Osteoblast (primary cell): Measurements from ENCODE around the gene DEPDC4. TPM values are rescaled to one million over a fixed set of nuclear protein-coding genes. Genes with fewer than 3 reads are reported as not detected.
"Not testable (repeated sequence)": the region's sequence is repeated elsewhere in the genome, so short reads cannot be mapped to it uniquely, and the experiment has no call there.

ENCODE experiments used
- DNase-seq: peaks from one replicate; pipeline ENCODE4 v3.0.0; 2011; ENCODE audit warnings: low spot score, mixed read lengths; ENCODE audit not compliant: insufficient read length; ENCODE audit errors: missing footprints
- H2AFZ ChIP-seq: 2 replicates; pipeline ENCODE4 v1.6.0; 2011; ENCODE audit warnings: mild to moderate bottlenecking, low read length
- H3K27ac ChIP-seq: 2 replicates; pipeline ENCODE4 v1.5.1; 2011; ENCODE audit warnings: mild to moderate bottlenecking, low read depth, low read length, moderate library complexity
- H3K27me3 ChIP-seq: 2 replicates; pipeline ENCODE4 v1.6.0; 2012; ENCODE audit warnings: mild to moderate bottlenecking, control low read depth, inconsistent platforms, low read length, moderate library complexity; ENCODE audit not compliant: insufficient read depth
- H3K36me3 ChIP-seq: 2 replicates; pipeline ENCODE4 v1.5.1; 2011; ENCODE audit warnings: mild to moderate bottlenecking, low read length, control low read depth, moderate library complexity; ENCODE audit not compliant: insufficient read depth
- H3K4me1 ChIP-seq: 2 replicates; pipeline ENCODE4 v1.5.1; 2011; ENCODE audit warnings: mild to moderate bottlenecking, low read length, control low read depth, moderate library complexity; ENCODE audit not compliant: insufficient read depth
- H3K4me2 ChIP-seq: 2 replicates; pipeline ENCODE4 v1.6.0; 2011; ENCODE audit warnings: mild to moderate bottlenecking, low read length; ENCODE audit not compliant: insufficient read depth
- H3K4me3 ChIP-seq: fragments of 200-600 bp; sonication (generic); 3 replicates; pipeline ENCODE4 v1.5.1; 2012; ENCODE audit warnings: mild to moderate bottlenecking, low read length, inconsistent platforms; ENCODE audit not compliant: insufficient read depth
- H3K79me2 ChIP-seq: 2 replicates; pipeline ENCODE4 v1.6.0; 2012; ENCODE audit warnings: mild to moderate bottlenecking, low read length, control low read depth, inconsistent platforms; ENCODE audit not compliant: insufficient read depth
- H3K9me3 ChIP-seq: 2 replicates; pipeline ENCODE4 v1.5.1; 2011; ENCODE audit warnings: low read depth, low read length, control low read depth
- H4K20me1 ChIP-seq: 2 replicates; pipeline ENCODE4 v1.6.0; 2012; ENCODE audit warnings: mild to moderate bottlenecking, low read length, control low read depth; ENCODE audit not compliant: insufficient read depth
- total RNA-seq: library from RNA; depleted of rRNA; stranded (reverse); fragments of >200 nt; gene quantifications from 2 replicates; pipeline ENCODE4 v1.2.3, GENCODE V29; 2012
- TF ChIP-seq, protein P1 (sequence below): IDR thresholded peaks from 2 replicates; pipeline ENCODE4 v1.5.1; 2011; ENCODE audit warnings: mild to moderate bottlenecking, low read depth, low read length, moderate library complexity; ENCODE audit errors: extremely low read depth

Gene DEPDC4
- total RNA-seq = 0.36 and 1.5 TPM in 2 replicates

DNA sequence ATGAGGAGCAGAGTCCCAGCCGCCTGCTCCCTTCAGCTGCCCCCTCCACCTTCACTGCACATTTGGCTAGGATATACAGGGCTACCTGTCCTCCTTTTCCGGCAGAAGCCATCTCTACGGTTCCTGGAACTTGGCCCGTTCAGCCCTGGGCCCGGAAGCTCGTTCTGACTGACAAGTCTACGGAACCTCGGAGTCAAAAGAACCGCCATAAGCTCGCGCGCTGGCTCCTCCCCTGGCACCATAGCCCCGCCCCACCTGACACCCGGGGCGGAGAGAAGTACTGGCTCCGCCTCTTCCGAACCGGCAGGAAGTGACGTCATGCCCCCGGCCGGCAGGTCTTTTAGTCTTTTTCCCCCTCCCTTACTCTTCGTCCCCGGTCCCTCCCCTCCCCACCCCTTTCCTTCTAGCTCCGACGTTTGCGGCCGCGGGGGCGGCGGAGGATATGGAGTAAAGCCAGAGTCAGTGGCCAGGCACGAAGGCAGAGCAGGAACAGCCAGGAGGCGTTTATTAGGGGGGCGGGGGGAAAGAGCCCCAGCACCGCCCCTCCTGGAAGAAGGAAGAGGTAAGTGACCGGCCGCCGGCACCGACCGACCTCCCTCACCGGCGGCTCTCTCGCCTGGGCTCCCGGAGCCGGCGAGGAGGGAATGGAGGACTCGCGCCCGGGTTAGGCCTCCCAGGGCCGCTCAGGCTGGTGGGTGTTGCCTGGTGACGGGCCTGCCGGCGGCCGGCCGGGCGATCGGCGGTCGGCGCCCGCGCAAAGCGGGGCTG, at the start of gene DEPDC4, which contains the start of gene SCYL2:
Gene DEPDC4 (minus strand): TSS at position 245 of the 768 bp plus-strand sequence. CDS start 3 bp downstream, at position 242.
Gene SCYL2 (plus strand): TSS at position 343 of the 768 bp plus-strand sequence. CDS start 15,794 bp downstream, outside the sequence.
- H3K79me2 ChIP-seq = peaks cover 48% of the 10 kb centered on the region

DNA sequence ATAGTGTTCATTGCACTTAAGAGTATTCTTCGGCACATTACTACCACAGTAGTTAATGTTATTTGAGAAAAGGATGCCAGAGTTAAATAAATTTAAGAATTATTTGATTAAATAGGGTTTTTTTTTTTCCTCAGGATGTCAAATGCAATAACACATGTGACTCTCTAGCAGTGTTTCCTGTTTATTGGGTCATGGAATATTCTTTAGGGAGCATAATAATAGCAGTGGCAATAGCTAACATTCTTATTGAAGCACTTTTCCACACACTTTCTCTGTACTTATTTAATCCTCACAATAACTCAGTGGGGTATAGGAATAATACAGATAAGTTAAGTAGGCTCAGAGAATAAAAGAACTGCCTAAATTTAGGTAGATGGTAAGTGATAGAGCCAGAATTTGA, 44.4 kb upstream of the DEPDC4 start:
- Histone ChIP-seq H3K27ac (no peak overlapping the region), H3K27me3 (no peaks in the 10 kb centered on the region), H3K79me2 (no peaks in the 10 kb centered on the region), H3K4me1 (no peaks in the 10 kb centered on the region), H3K4me3 (no peak overlapping the region), H3K36me3 (peaks cover 36% of the 10 kb centered on the region), H3K9me3 (no peaks in the 10 kb centered on the region), H3K4me2 (no peak overlapping the region), H2AFZ (no peak overlapping the region), H4K20me1 (no peaks in the 10 kb centered on the region)
- TF ChIP-seq, protein P1, sequence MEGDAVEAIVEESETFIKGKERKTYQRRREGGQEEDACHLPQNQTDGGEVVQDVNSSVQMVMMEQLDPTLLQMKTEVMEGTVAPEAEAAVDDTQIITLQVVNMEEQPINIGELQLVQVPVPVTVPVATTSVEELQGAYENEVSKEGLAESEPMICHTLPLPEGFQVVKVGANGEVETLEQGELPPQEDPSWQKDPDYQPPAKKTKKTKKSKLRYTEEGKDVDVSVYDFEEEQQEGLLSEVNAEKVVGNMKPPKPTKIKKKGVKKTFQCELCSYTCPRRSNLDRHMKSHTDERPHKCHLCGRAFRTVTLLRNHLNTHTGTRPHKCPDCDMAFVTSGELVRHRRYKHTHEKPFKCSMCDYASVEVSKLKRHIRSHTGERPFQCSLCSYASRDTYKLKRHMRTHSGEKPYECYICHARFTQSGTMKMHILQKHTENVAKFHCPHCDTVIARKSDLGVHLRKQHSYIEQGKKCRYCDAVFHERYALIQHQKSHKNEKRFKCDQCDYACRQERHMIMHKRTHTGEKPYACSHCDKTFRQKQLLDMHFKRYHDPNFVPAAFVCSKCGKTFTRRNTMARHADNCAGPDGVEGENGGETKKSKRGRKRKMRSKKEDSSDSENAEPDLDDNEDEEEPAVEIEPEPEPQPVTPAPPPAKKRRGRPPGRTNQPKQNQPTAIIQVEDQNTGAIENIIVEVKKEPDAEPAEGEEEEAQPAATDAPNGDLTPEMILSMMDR = no peak
- DNase-seq = no peak

More for the DNA sequence above, at the start of gene DEPDC4, which contains the start of gene SCYL2:
- Histone ChIP-seq H4K20me1 (peaks cover 11% of the 10 kb centered on the region), H3K4me2 (peak within 1 kb of the TSS; percentile 96), H3K27me3 (no peaks in the 10 kb centered on the region), H3K4me1 (peaks cover 21% of the 10 kb centered on the region), H3K27ac (peak within 1 kb of the TSS; percentile 95), H3K36me3 (no peaks in the 10 kb centered on the region), H3K9me3 (no peaks in the 10 kb centered on the region), H3K4me3 (peak within 1 kb of the TSS; percentile 98), H2AFZ (peak within 1 kb of the TSS; percentile 99)
- TF ChIP-seq, protein P1 = no peak
- DNase-seq = peak; percentile 93

DNA sequence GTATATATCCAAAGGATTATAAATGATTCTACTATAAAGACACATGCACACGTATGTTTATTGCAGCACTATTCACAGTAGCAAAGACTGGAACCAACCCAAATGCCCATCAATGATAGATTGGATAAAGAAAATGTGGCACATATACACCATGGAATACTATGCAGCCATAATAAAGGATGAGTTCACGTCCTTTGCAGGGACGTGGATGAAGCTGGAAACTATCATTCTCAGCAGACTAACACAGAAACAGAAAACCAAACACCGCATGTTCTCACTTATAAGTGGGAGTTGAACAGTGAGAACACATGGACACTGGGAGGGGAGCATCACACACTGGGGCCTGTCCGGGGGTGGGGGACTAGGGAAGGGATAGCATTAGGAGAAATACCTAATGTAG, 41.3 kb upstream of the DEPDC4 start:
- H3K4me3 ChIP-seq, DNase-seq, H3K4me2 ChIP-seq, H3K9me3 ChIP-seq, H3K27me3 ChIP-seq, H3K79me2 ChIP-seq, H4K20me1 ChIP-seq, H2AFZ ChIP-seq, H3K27ac ChIP-seq, H3K4me1 ChIP-seq: not testable (repeated sequence)
- peaks cover 19% of the 10 kb centered on the region for H3K36me3 ChIP-seq

DNA sequence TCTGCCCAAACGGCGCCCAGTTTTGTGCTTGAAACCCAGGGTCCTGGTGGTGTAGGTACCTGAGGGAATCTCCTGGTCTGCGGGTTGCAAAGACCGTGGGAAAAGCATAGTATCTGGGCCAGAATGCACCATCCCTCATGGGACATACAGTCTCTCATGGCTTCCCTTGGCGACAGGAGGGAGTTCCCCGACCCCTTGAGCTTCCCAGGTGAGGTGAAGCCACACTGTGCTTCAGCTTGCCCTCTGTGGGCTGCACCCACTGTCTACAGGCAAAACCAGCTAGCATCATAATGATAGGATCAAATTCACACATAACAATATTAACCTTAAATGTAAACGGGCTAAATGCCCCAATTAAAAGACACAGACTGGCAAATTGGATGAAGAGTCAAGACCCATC, 37.5 kb upstream of the DEPDC4 start:
- not testable (repeated sequence) for H4K20me1 ChIP-seq, H3K27ac ChIP-seq, H3K4me1 ChIP-seq, H3K4me2 ChIP-seq, H3K4me3 ChIP-seq, H3K9me3 ChIP-seq, H3K27me3 ChIP-seq, H2AFZ ChIP-seq, DNase-seq
- H3K36me3 ChIP-seq = peaks cover 15% of the 10 kb centered on the region
- H3K79me2 ChIP-seq = peaks cover 19% of the 10 kb centered on the region

DNA sequence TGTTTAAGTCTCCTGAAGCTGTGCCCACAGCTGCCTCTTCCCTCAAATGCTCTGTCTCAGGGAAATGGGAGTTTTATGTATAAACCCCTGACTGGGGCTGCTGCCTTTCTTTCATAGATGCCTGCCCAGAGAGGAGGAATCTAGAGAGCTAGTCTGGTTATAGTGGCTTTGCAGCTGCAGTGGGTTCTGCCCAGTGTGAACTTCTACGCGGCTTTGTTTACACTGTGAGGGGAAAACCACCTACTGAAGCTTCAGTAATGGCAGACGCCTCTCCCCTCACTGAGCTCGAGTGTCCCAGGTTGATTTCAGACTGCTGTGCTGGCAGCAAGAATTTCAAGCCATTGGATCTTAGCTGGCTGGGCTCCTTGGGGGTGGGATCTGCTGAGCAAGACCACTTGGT, 37.0 kb upstream of the DEPDC4 start:
- TF ChIP-seq, protein P1 = no peak
- no peak overlapping the region for H2AFZ ChIP-seq
- no peaks in the 10 kb centered on the region for H3K4me1 ChIP-seq
- H3K4me3 ChIP-seq = no peak overlapping the region
- DNase-seq = no peak
- H3K79me2 ChIP-seq = peaks cover 19% of the 10 kb centered on the region
- no peak overlapping the region for H3K4me2 ChIP-seq
- no peaks in the 10 kb centered on the region for H4K20me1 ChIP-seq
- no peak overlapping the region for H3K27ac ChIP-seq
- H3K36me3 ChIP-seq = peaks cover 20% of the 10 kb centered on the region
- no peaks in the 10 kb centered on the region for H3K27me3 ChIP-seq
- H3K9me3 ChIP-seq = no peaks in the 10 kb centered on the region
